Posterior vena cava (tissue), 2 donors: Measurements from ENCODE around the gene DDX46. TPM values are rescaled to one million over a fixed set of nuclear protein-coding genes. Genes with fewer than 3 reads are reported as not detected.
"Not testable (repeated sequence)": the region's sequence is repeated elsewhere in the genome, so short reads cannot be mapped to it uniquely, and the experiment has no call there.

Experiments used
- DNase-seq: peaks from one replicate; pipeline ENCODE4 v3.0.0-alpha.2; 2020; ENCODE audit warnings: low spot score
- intact Hi-C, 2 donors: fragments of 100-400 bp; cut with DNase I; formaldehyde crosslinking; loops; one replicate each; pipeline versions ENCODE4 v1.14.1 to v1.14.2; 2022 to 2023
- long read RNA-seq, 2 donors: library from polyadenylated mRNA; unstranded; transcript quantifications; one replicate each; pipeline ENCODE4 v2.0.0, GENCODE V29; 2020 to 2021
- total RNA-seq, 2 donors: library from RNA; stranded (reverse); fragmentation: NEBNext Ultra II Directional; extraction: Animal tissue kit (Norgen Biotek cat#: 25700); gene quantifications; one replicate each; pipeline ENCODE4 v1.2.1, GENCODE V29; 2021
- donor health status: DM: yes; HTN: yes; CAD: no.
- donor health status: DM: yes; HTN: yes; CAD: no.

The DDX46 gene, protein sequence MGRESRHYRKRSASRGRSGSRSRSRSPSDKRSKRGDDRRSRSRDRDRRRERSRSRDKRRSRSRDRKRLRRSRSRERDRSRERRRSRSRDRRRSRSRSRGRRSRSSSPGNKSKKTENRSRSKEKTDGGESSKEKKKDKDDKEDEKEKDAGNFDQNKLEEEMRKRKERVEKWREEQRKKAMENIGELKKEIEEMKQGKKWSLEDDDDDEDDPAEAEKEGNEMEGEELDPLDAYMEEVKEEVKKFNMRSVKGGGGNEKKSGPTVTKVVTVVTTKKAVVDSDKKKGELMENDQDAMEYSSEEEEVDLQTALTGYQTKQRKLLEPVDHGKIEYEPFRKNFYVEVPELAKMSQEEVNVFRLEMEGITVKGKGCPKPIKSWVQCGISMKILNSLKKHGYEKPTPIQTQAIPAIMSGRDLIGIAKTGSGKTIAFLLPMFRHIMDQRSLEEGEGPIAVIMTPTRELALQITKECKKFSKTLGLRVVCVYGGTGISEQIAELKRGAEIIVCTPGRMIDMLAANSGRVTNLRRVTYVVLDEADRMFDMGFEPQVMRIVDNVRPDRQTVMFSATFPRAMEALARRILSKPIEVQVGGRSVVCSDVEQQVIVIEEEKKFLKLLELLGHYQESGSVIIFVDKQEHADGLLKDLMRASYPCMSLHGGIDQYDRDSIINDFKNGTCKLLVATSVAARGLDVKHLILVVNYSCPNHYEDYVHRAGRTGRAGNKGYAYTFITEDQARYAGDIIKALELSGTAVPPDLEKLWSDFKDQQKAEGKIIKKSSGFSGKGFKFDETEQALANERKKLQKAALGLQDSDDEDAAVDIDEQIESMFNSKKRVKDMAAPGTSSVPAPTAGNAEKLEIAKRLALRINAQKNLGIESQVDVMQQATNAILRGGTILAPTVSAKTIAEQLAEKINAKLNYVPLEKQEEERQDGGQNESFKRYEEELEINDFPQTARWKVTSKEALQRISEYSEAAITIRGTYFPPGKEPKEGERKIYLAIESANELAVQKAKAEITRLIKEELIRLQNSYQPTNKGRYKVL
- total RNA-seq, result 10 to 100 TPM; 38.7 to 38.9 TPM
- long read RNA-seq, donor 1, full-length matches to known transcripts, result 1 of 17 reads
- long read RNA-seq, donor 1, partial matches to known transcripts, result 15 of 17 reads
- long read RNA-seq, donor 1, other reads (novel, unspliced or antisense), result 1 of 17 reads
- long read RNA-seq, donor 2, partial matches to known transcripts, result 33 of 34 reads
- long read RNA-seq, donor 2, other reads (novel, unspliced or antisense), result 1 of 34 reads

DNA sequence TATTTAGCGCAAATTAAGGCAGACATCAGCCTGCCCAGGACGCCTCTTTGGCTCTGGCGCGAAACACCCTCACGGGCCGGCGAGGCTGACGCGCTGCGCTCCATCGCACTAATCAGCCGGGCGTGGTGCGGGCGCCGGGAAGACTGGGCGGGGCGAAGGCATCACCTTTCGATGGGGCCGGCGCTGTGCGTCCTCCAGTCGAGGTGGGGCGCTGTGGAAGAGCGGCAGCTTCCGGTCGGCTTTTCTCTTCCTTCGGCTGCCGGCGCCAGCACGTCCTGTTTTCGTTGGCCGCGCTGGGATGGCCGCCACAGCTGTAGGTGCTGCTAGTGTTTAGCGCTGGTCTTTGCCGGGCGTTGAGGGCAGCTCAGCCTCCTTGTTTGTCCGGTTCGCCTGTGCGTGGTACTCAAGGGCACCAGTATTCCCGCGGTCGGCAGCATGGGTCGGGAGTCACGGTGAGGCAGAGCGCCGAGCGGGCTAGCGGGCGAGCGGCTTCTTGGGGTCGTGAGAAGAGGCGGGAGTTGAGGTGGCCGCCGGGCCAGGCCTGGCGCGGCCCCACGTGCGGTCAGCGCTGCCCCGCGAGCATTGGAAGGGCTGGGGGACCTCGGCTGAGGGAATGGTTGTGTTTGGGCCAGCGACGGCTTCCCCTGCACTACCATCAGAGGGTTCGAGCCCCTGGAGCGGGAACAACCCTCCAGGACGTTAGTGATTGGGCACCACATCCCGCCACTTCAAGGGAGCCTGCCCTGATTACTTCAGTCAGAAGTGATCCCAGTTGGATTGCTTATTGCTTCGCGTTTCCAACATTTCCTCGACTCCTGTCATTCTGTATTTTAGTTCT lies at the start of gene DDX46:
Gene DDX46 (plus strand): TSS at position 276 of the 838 bp plus-strand sequence. CDS start 160 bp downstream, at position 436.
- intact Hi-C loops, result no loop called here
- DNase-seq, result peak; percentile 98

DNA sequence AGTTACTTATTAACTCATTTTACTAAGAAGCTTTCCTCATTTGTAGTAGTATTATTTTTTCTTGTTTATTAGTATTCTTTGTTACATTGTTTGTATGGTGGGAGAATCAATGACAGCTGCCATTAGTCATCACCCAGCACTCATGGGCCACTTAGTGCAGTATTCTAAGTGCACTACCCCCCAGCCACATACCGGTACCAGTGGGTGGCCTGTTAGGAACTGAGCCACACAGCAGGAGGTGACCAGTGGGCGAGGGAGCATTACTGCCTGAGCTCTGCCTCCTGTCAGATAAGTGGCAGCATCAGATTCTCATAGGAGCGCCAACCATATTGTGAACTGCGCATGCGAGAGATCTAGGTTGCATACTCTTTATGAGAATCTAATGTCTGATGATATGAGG lies 44.5 kb upstream of the DDX46 start:
- no peak for DNase-seq
- intact Hi-C loops, result no loop called here

DNA sequence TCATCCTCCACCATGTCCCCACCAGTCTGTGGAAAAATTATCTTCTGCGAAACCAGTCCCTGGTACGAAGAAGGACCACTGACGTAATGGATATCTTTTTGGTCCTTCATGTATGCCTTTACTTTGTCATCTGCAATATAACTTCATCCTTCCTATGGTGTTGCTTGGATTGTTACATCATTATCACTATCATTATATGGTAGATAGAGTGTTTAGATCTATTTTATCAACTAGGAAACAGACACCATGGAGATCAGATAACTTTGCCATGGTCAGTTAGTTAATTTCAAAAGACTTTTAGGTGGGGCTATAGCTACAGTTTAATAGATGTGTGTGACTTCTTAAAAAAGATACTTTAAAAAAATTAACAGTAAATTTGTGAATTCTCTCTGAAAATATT lies 44.0 kb upstream of the DDX46 start:
- intact Hi-C loops, result no loop called here
- DNase-seq, result no peak

DNA sequence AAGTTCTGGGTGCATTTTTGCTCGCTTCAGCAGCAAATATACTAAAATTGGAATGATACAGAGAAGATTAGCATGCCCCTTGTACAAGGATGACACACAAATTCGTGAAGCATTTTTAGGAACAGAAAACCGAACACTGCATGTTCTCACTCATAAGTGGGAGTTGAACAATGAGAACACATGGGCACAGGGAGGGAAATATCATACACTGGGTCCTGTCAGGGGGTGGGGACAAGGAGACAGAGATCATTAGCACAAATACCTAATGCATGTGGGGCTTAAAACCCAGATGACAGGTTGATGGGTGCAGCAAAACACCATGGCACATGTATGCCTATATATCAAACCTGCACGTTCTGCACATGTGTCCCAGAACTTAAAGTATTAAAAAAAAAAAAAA lies 43.1 kb upstream of the DDX46 start:
- intact Hi-C loops, result not testable (repeated sequence)

DNA sequence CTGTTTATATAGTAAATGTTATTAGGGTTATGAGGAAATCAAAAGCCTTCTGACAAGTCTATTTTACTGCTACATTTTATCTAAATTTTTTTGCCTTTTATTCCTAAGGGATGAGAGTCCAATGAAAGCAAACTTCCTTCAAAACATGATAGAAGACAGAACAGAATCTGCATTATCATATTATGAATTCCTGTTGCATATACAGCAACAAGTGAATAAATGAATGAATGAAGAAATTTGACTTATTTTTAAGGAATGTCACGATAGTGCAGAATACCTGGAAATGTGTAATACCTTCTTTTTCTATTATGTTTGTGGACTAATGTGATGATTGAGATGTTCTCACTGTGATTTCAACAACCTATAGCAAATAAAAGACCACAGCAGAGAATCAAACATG lies 33.7 kb upstream of the DDX46 start:
- no peak for DNase-seq
- intact Hi-C loops, result no loop called here

More for the DNA sequence above, 43.1 kb upstream of the DDX46 start:
- not testable (repeated sequence) for DNase-seq

DNA sequence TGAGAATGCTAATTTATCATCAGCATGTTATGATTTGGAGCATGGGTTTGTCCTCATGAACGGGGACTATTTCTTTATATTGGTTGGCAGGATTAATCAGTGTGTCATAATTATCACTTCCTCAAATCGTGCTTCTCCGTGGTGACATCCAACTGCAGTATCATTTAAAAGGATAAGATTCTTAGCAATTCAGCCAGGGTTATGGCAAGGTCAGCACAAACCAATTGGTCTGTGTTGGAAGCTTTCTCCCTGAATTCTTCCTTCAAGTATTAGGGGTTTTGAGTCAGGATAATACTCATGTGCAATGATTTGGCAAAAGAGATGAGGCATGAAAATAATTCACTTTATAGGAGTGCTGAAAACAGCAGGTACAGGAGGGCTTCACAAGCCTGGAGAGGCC lies 25.8 kb upstream of the DDX46 start:
- no peak for DNase-seq
- intact Hi-C loops, result no loop called here

DNA sequence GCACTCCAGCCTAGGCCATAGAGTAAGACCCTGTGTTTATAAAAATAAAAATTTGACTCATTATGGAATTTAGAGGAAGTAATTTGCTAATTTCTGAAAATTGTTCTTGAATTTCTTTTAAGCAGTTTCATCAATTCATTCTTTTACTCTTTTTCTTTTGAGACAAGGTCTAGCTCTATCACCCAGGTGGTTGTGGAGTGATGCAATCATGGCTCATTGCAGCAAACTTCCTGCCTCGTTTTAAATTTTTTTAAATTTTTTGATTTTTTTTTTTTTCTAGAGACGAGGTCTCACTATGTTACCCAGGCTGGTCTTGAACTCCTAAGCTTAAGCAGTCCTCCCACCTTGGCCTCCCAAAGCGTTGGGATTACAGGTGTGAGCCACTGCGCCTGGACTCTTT lies 23.3 kb upstream of the DDX46 start:
- no peak for DNase-seq
- intact Hi-C loops, result no loop called here

DNA sequence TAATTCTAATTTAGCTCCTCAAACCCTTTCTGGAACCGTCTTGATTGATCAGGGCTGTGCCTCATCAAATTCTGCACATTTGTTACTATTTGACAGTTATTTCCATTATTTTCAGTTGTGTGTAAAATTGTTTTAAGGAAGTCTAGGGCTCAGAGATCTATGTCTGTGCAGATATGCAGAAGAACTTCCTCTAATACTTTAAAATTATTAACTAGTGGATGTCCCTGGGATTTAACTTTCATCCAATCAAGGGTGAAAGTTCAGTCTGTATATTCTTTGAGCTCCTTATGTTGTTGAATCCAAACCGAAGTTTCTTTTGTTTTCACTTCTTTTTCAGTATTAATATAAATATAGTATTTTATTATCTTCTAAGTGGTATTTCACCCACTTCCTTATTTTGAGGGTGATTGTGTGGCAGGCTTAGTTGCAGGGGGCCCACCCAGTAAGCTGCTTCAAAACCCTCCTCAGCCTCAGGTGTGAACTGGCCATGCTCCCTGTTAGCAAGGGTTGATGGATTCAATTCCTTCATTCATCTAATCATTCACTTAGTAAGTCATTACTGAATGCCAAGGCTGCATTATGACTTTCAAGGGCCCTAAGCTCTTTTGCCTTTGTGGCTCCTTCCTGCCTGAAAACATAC lies 22.3 kb upstream of the DDX46 start:
- DNase-seq, result no peak
- intact Hi-C loops, result no loop called here

DNA sequence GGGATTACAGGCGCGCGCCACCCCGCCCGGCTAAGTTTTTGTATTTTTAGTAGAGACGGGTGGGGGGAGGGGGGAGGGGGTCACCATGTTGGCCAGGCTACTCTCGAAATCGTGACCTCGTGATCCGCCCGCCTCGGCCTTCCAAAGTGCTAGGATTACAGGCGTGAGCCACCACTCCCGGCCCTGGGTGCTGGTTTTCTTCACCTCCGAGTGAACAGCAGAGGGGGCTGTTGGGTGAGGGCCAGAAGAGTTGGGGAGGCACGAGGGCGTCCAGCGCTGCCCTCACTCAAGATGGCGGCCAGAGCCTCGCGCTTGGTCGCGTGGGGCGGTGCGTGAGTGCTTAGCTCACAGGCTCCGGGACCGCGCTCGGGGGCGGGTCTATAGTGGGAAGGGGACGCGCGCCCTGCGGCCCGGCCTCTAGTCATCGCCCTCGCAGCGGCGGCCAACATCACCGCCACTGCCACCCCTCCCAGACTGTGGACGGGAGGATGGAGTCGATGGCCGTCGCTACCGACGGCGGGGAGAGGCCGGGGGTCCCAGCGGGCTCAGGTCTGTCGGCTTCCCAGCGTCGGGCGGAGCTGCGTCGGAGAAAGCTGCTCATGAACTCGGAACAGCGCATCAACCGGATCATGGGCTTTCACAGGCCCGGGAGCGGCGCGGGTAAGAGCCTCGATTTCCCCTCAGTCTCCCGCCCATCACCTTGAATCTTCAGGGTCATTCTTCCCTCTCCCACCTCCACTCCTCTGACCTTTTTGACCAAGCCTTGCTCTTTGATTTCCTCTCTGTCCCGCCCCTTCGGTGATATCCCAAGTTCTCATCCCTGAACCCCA lies 20.2 kb upstream of the DDX46 start, which contains the start of gene CAMLG:
Gene CAMLG (plus strand): TSS at position 416 of the 830 bp plus-strand sequence. CDS start 73 bp downstream, at position 489.
- DNase-seq, result peak; percentile 100
- intact Hi-C loops, result no loop called here

DNA sequence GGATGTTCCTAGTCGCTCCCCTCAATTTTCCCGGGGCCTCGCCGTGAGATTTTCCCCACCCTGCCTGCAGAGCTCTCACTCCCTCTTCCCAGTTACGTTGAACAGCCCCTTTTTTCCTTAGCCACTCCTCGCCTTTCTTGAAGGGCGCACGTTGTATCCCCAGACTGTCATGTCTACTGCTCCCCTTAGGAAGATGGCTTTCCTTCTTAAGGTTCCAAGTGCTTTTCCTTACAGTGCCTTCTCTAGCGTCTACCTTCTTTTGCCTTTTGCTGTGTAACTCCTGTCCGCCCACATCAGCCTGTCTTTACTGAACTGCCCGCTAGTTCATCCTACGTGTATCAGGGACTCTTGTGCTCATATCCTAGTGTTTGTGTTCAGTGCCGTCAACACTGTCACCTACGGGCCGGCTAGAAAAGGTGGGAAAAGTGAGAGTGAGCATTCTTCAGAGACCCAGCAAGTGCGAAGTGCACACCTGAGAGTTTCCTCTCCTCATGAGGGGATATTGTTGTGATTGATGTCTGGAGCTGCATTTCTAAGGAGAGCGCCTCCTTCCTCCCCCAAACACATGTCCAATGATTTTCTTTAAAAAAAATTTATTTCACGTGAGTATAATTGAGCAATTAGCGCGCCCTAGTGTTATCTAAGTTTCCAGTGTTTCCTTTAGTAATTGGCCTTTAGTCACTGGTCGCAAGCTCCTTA lies 19.5 kb upstream of the DDX46 start:
- intact Hi-C loops, result no loop called here
- no peak for DNase-seq

DNA sequence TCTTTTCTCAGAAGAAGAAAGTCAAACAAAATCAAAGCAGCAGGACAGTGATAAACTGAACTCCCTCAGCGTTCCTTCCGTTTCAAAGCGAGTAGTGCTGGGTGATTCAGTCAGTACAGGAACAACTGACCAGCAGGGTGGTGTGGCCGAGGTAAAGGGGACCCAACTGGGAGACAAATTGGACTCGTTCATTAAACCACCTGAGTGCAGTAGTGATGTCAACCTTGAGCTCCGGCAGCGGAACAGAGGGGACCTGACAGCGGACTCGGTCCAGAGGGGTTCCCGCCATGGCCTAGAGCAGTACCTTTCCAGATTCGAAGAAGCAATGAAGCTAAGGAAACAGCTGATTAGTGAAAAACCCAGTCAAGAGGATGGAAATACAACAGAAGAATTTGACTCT lies 17.5 kb upstream of the DDX46 start:
- DNase-seq, result no peak
- intact Hi-C loops, result no loop called here

DNA sequence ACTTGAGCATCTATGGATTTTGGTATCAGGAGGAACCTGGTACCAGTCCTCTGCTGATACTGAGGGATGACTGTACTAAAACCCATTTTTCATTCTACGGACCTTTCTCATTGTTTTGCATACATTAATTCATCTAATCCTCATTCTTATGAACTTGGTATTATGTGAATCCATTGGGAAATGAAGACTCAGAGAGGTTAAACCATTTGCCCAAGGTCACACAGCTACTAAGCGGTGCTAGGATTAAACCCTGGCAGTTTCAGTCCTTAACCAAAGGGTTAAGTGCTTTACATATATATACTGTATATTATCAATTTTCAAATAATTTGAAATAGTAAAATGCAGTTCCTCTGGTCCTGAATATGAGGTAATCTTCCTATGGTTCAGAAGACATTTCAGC lies 16.4 kb upstream of the DDX46 start:
- intact Hi-C loops, result no loop called here
- DNase-seq, result no peak

DNA sequence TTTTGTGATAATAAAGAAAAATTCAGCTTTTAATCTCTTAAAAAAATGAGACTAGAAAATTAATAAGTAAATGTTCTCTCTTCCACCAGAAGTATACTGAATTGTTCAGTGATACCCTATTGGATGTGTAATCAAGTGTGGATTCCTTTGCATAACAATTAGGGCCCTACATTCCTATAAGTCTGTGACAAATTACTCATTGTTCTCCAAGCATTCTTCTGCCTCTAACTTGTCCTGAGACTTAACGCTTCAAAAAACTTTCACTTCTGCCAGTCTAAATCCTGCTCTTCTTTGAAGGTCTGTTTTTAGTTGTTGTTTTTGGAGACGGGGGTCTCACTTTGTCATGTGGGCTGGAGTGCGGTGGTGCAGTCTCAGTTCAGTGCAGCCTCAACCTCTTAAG lies 9.2 kb upstream of the DDX46 start:
- intact Hi-C loops, result no loop called here

DNA sequence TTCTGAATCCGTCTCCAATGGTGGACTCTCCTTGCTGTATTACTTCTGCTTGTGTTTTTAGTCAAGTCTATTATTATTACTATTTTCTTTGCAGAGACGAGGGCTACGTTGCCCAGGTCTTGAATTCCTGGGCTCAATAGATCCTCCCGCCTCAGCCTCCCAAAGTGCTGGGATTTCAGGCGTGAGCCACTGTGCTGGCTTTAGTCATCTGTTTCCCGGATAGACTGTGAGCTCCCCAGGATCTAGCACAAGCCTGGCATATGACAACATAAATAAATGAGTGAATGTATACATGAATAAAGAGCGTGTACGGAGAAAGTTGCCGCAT lies 439 bp upstream of the DDX46 start:
- intact Hi-C loops, result no loop called here
- no peak for DNase-seq

More for the DNA sequence above, 9.2 kb upstream of the DDX46 start:
- no peak for DNase-seq

DNA sequence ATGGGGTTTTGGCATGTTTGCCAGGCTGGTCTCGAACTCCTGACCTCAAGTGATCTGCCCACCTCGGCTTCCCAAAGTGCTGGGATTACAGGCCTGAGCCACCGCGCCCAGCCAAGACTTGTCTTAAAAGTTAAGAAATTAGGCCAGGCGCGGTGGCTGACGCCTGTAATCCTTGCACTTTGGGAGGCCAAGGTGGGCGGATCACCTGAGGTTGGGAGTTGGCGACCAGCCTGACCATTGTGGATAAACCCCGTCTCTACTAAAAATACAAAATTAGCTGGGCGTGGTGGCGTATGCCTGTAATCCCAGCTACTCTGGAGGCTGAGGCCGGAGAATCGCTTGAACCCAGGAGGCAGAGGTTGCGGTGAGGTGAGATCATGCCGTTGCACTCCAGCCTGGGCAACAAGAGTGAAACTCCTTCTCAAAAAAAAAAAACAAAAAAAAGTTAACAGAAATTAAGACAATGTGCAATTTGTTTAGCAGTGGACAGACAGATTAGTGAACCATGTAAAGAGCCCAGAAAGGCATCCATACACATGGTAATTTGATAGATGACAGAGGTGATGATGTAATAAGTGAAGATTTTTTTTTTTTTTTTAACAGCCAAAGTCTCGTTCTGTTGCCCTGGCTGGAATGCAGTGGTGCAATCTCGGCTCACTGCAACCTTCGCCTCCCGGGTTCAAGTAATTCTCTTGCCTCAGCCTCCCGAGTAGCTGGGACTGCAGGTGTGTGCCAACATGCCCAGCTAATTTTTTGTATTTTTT lies 9.1 kb downstream of the DDX46 start:
- DNase-seq, intact Hi-C loops: not testable (repeated sequence)

DNA sequence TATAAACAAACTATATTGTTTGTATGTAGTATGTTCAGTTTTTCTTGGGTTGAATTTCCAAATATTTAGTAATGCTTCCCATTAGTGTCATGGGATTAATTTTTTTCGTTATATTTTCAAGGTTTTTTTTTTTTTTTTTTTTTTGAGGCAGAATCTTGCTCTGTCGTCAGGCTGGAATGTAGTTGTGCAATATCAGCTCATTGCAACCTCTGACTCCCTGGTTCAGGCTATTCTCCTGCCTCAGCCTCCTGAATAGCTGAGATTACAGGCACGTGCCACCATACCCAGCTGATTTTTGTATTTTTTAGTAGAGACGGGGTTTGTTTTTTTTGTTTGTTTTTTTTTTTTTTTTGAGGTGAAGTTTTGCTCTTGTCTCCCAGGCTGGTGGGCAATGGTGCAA lies 10.6 kb downstream of the DDX46 start:
- no peak for DNase-seq
- intact Hi-C loops, result no loop called here
